Mesenchymal stem cell (in vitro differentiated cells and primary cell): ENCODE data around the gene SRCAP.
"Not testable (repeated sequence)": the region's sequence is repeated elsewhere in the genome, so short reads cannot be mapped to it uniquely, and the experiment has no call there.

ENCODE experiments used
- DNase-seq: peaks from one replicate; pipeline ENCODE4 v3.0.0-alpha.2; 2013
- H2AFZ ChIP-seq: one replicate; pipeline ENCODE4 v1.6.1; 2013; ENCODE audit warnings: low read depth, mild to moderate bottlenecking, control low read depth, inconsistent platforms, low read length, moderate library complexity
- H2AK5ac ChIP-seq: 2 replicates; pipeline ENCODE4 v1.6.1; 2013; ENCODE audit warnings: low read length, moderate library complexity, mild to moderate bottlenecking, inconsistent platforms; ENCODE audit not compliant: severe bottlenecking
- H2BK120ac ChIP-seq: one replicate; pipeline ENCODE4 v1.6.1; 2013; ENCODE audit warnings: low read depth, mild to moderate bottlenecking, inconsistent platforms, low read length, moderate library complexity
- H2BK12ac ChIP-seq, 2 experiments: one replicate each; pipeline ENCODE4 v1.6.1; 2013; ENCODE audit warnings: inconsistent platforms in 2 of 2, low read length in 2 of 2, mild to moderate bottlenecking in 2 of 2, moderate library complexity in 2 of 2, control low read depth in 1 of 2
- H2BK15ac ChIP-seq: one replicate; pipeline ENCODE4 v1.6.1; 2013; ENCODE audit warnings: mild to moderate bottlenecking, low read depth, inconsistent platforms; ENCODE audit not compliant: poor library complexity, severe bottlenecking
- H2BK5ac ChIP-seq: 2 replicates; pipeline ENCODE4 v1.6.1; 2013; ENCODE audit warnings: low read depth, mild to moderate bottlenecking, low read length, control low read depth, inconsistent platforms; ENCODE audit not compliant: poor library complexity, severe bottlenecking
- H3K14ac ChIP-seq, 2 experiments: one replicate each; pipeline ENCODE4 v1.6.1; 2013; ENCODE audit warnings: inconsistent platforms in 2 of 2, low read length in 2 of 2, control low read depth in 1 of 2, mild to moderate bottlenecking in 1 of 2, moderate library complexity in 1 of 2
- H3K18ac ChIP-seq, 2 experiments: one replicate each; pipeline ENCODE4 v1.6.1; 2013; ENCODE audit warnings: inconsistent platforms in 2 of 2, low read length in 2 of 2, control low read depth in 1 of 2, low read depth in 1 of 2, mild to moderate bottlenecking in 1 of 2
- H3K23ac ChIP-seq, 2 experiments: one replicate each; pipeline ENCODE4 v1.6.1; 2013; ENCODE audit warnings: inconsistent platforms in 2 of 2, low read length in 2 of 2, mild to moderate bottlenecking in 2 of 2, moderate library complexity in 2 of 2, control low read depth in 1 of 2
- H3K27ac ChIP-seq: 2 replicates; pipeline ENCODE4 v1.5.1; 2013; ENCODE audit warnings: mild to moderate bottlenecking, moderate library complexity, low read length, control low read depth, inconsistent platforms; ENCODE audit not compliant: poor library complexity, severe bottlenecking
- H3K27me3 ChIP-seq, 2 experiments: 2 replicates each; pipeline versions ENCODE4 v1.6.1 to v1.7.0; 2013; ENCODE audit warnings: low read length in 2 of 2, mild to moderate bottlenecking in 2 of 2, moderate library complexity in 2 of 2, control low read depth in 1 of 2, inconsistent platforms in 1 of 2; ENCODE audit not compliant: control insufficient read depth in 1 of 2, insufficient read depth in 1 of 2
- H3K36me3 ChIP-seq, 2 experiments: 2 replicates each; pipeline versions ENCODE4 v1.6.1 to v1.7.0; 2013; ENCODE audit warnings: low read length in 2 of 2, control low read depth in 1 of 2, inconsistent platforms in 1 of 2, low read depth in 1 of 2, mild to moderate bottlenecking in 1 of 2; ENCODE audit not compliant: insufficient read depth in 2 of 2, control insufficient read depth in 1 of 2
- H3K4ac ChIP-seq, 2 experiments: one replicate each; pipeline ENCODE4 v1.6.1; 2013; ENCODE audit warnings: inconsistent platforms in 2 of 2, low read length in 2 of 2, mild to moderate bottlenecking in 2 of 2, moderate library complexity in 2 of 2, control low read depth in 1 of 2, low read depth in 1 of 2
- H3K4me1 ChIP-seq: 2 replicates; pipeline ENCODE4 v1.6.1; 2013; ENCODE audit warnings: low read depth, low read length, control low read depth; ENCODE audit not compliant: control insufficient read depth, insufficient read depth
- H3K4me2 ChIP-seq: 2 replicates; pipeline ENCODE4 v1.6.1; 2013; ENCODE audit warnings: low read length, mild to moderate bottlenecking, inconsistent platforms; ENCODE audit not compliant: poor library complexity, severe bottlenecking
- H3K4me3 ChIP-seq, 2 experiments: 2 replicates each; pipeline versions ENCODE4 v1.5.1 to v1.7.0; 2013; ENCODE audit warnings: low read length in 2 of 2, mild to moderate bottlenecking in 2 of 2, control low read depth in 1 of 2, low read depth in 1 of 2; ENCODE audit not compliant: insufficient read depth in 1 of 2
- H3K79me1 ChIP-seq: replicated peaks from 2 replicates; pipeline ENCODE4 v1.6.1; 2013; ENCODE audit warnings: mild to moderate bottlenecking, control low read depth, low read length, inconsistent platforms; ENCODE audit not compliant: poor library complexity, severe bottlenecking
- H3K9ac ChIP-seq: 2 replicates; pipeline ENCODE4 v1.7.0; 2013; ENCODE audit warnings: mild to moderate bottlenecking, low read length, moderate library complexity
- H3K9me3 ChIP-seq: 2 replicates; pipeline ENCODE4 v1.7.0; 2013; ENCODE audit warnings: mild to moderate bottlenecking, low read length; ENCODE audit not compliant: control insufficient read depth
- H4K8ac ChIP-seq: one replicate; pipeline ENCODE4 v1.6.1; 2013; ENCODE audit warnings: inconsistent platforms, mild to moderate bottlenecking, low read length, moderate library complexity
- H4K91ac ChIP-seq: one replicate; pipeline ENCODE4 v1.6.1; 2013; ENCODE audit warnings: mild to moderate bottlenecking, low read length, inconsistent platforms
- WGBS: methylation state at CpG from one replicate; pipeline ENCODE4 v1.1.7; 2013; ENCODE audit warnings: mixed read lengths; 5-methylcytosine and 5-hydroxymethylcytosine counted together

Gene SRCAP

DNA sequence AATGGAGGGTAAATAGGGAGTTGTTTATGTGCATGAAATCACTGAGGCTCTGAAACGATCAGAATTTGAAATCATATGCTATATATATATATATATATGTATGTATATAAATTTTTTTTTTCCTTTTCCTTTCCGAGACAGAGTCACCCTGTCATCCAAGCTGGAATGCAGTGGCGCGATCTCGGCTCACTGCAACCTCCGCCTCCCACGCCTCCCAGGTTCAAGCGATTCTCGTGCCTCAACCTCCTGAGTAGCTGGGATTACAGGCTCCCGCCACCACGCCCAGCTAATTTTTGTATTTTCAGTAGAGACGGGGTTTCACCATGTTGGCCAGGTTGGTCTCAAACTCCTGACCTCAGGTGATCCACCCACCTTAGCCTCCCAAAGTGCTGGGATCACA lies 4.1 kb downstream of the SRCAP start:
- 95% methylated on average over 11 of the region's 12 CpGs for WGBS
- not testable (repeated sequence) for H3K9me3 ChIP-seq, H3K27me3 ChIP-seq, H3K4me1 ChIP-seq, H3K27ac ChIP-seq, H2BK12ac ChIP-seq, H2AK5ac ChIP-seq, H2BK120ac ChIP-seq, H3K9ac ChIP-seq, H4K91ac ChIP-seq, H3K4ac ChIP-seq, H2BK15ac ChIP-seq, H4K8ac ChIP-seq, H3K23ac ChIP-seq, H3K14ac ChIP-seq, H3K4me3 ChIP-seq, H3K4me2 ChIP-seq, H2BK5ac ChIP-seq, H2AFZ ChIP-seq, DNase-seq, H3K18ac ChIP-seq
- Histone ChIP-seq H3K79me1 (peaks cover 30% of the 10 kb centered on the region), H3K36me3 (peaks cover 55 to 77% of the 10 kb centered on the region in 2 experiments)

DNA sequence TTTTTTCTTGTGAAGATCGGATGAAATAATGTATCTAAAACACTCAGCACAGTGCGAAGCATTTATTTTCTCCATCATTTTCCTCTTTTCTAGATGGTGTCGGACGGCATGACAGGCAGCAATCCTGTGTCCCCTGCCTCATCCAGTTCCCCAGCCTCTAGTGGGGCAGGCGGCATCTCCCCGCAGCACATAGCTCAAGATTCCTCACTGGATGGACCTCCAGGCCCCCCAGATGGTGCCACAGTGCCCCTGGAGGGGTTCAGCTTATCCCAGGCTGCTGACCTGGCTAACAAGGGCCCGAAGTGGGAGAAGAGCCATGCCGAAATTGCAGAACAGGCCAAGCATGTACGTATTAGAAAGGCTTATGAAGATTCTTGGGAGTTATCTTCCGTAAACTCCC lies 5.0 kb downstream of the SRCAP start:
- H3K4me3 ChIP-seq: no peak overlapping the region
- H2BK120ac ChIP-seq: no peak overlapping the region
- no peak overlapping the region for H2BK12ac ChIP-seq
- H3K14ac ChIP-seq: no peak overlapping the region
- no peak for DNase-seq
- H3K9me3 ChIP-seq: no peaks in the 10 kb centered on the region
- H2AK5ac ChIP-seq: no peak overlapping the region
- H2BK15ac ChIP-seq: no peak overlapping the region
- H3K36me3 ChIP-seq: peaks cover 64 to 86% of the 10 kb centered on the region in 2 experiments
- WGBS: 99% methylated on average over 10 of the region's 10 CpGs
- H3K27ac ChIP-seq: no peak overlapping the region
- no peak overlapping the region for H3K9ac ChIP-seq
- no peaks in the 10 kb centered on the region for H3K27me3 ChIP-seq
- no peak overlapping the region for H2BK5ac ChIP-seq
- peaks cover 8% of the 10 kb centered on the region for H3K4me1 ChIP-seq
- no peak overlapping the region for H3K23ac ChIP-seq
- no peak overlapping the region for H3K18ac ChIP-seq
- no peak overlapping the region for H3K4ac ChIP-seq
- H4K91ac ChIP-seq: no peak overlapping the region
- no peak overlapping the region for H3K4me2 ChIP-seq
- no peak overlapping the region for H4K8ac ChIP-seq
- no peak overlapping the region for H2AFZ ChIP-seq
- H3K79me1 ChIP-seq: peaks cover 34% of the 10 kb centered on the region

DNA sequence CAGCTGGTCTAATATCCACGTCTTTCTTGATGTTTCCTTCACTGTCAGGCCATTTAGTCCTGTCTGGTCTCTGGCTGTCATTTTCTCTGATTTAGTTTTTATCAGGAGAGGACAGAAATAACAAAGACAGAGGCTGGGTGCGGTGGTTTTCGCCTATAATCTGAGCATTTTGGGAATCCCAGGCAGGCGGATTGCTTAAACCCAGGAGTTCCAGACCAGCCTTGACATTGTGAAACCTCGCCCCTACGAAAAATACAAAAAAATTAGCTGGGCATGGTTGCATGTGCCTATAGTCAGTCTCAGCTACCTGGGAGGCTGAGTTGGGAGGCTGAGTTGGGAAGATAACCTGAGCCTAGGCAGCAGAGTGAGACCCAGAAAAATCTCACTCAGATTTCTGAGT lies 7.1 kb downstream of the SRCAP start:
- H3K4me3 ChIP-seq: no peak overlapping the region
- no peak overlapping the region for H2BK5ac ChIP-seq
- no peak overlapping the region for H3K14ac ChIP-seq
- no peak overlapping the region for H2BK12ac ChIP-seq
- no peak overlapping the region for H3K4ac ChIP-seq
- H3K4me2 ChIP-seq: no peak overlapping the region
- no peak overlapping the region for H2AK5ac ChIP-seq
- no peaks in the 10 kb centered on the region for H3K27me3 ChIP-seq
- peaks cover 46% of the 10 kb centered on the region for H3K79me1 ChIP-seq
- H3K23ac ChIP-seq: no peak overlapping the region
- H3K9ac ChIP-seq: no peak overlapping the region
- H3K4me1 ChIP-seq: no peaks in the 10 kb centered on the region
- no peak overlapping the region for H2BK15ac ChIP-seq
- no peak overlapping the region for H3K27ac ChIP-seq
- H3K9me3 ChIP-seq: no peaks in the 10 kb centered on the region
- H2BK120ac ChIP-seq: no peak overlapping the region
- WGBS: 98% methylated on average over 6 of the region's 6 CpGs
- no peak overlapping the region for H4K8ac ChIP-seq
- peaks cover 81 to 93% of the 10 kb centered on the region in 2 experiments for H3K36me3 ChIP-seq
- H2AFZ ChIP-seq: no peak overlapping the region
- no peak overlapping the region for H3K18ac ChIP-seq
- H4K91ac ChIP-seq: no peak overlapping the region
- DNase-seq: no peak

DNA sequence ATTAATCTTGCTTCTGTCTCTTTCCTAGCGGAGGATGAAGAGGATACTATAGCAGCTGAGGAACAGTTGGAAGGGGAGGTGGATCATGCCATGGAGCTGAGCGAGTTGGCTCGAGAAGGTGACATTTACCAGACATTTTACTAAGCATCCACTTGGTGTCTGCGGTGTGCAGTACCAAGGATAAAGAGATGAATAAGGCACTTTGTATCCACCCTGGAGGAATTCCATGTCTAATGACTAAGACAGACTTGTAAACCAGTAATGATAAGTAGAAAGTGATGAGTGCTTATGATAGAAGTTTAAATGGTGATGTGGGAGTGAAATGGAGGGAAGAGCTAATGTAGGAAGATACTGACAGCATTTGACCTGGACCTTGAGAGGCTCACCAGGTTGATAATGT lies 12.0 kb downstream of the SRCAP start:
- no peak overlapping the region for H4K8ac ChIP-seq
- H3K18ac ChIP-seq: no peak overlapping the region
- H2BK5ac ChIP-seq: no peak overlapping the region
- no peaks in the 10 kb centered on the region for H3K27me3 ChIP-seq
- H2AK5ac ChIP-seq: no peak overlapping the region
- peaks cover 3% of the 10 kb centered on the region for H3K9me3 ChIP-seq
- no peak overlapping the region for H3K23ac ChIP-seq
- H3K4me3 ChIP-seq: no peak overlapping the region
- no peak overlapping the region for H2BK15ac ChIP-seq
- DNase-seq: no peak
- H3K4me2 ChIP-seq: no peak overlapping the region
- no peak overlapping the region for H3K27ac ChIP-seq
- H2AFZ ChIP-seq: no peak overlapping the region
- no peak overlapping the region for H2BK12ac ChIP-seq
- peaks cover 4% of the 10 kb centered on the region for H3K4me1 ChIP-seq
- peaks cover 82 to 93% of the 10 kb centered on the region in 2 experiments for H3K36me3 ChIP-seq
- WGBS: 94% methylated on average over 4 of the region's 4 CpGs
- H3K9ac ChIP-seq: no peak overlapping the region
- no peak overlapping the region for H2BK120ac ChIP-seq
- peaks cover 48% of the 10 kb centered on the region for H3K79me1 ChIP-seq
- H4K91ac ChIP-seq: no peak overlapping the region
- no peak overlapping the region for H3K14ac ChIP-seq
- no peak overlapping the region for H3K4ac ChIP-seq
